Adipose tissue (tissue), 3 donors: Measurements from ENCODE around the gene SOCS7. TPM values are rescaled to one million over a fixed set of nuclear protein-coding genes. Genes with fewer than 3 reads are reported as not detected.

ENCODE experiments used
- H3K27ac ChIP-seq: one replicate; pipeline ENCODE4 v1.5.1; 2013; ENCODE audit warnings: low read depth, low read length
- WGBS, 3 donors: extraction: QIAGEN DNeasy Blood & Tissue Kit; methylation state at CpG; one replicate each; pipeline ENCODE4 v1.1.7; 2013; 5-methylcytosine and 5-hydroxymethylcytosine counted together
- polyA plus RNA-seq, 3 donors: library from polyadenylated mRNA; stranded (reverse); fragments of 200-250 nt; gene quantifications; one replicate each; pipeline ENCODE4 v1.2.3, GENCODE V29; 2013
- donor health status: healthy with polysubstance abuse.
- donor health status: Bipolar disorder and iron deficiency.
- donor health status: healthy.

Gene SOCS7
- polyA plus RNA-seq, 3 donors, result 4.9 to 9.7 (median 6.3) TPM

- no peak overlapping the region for H3K27ac ChIP-seq
- 34 to 47% (median 45%) methylated on average over 11 to 12 of the region's 12 CpGs for WGBS, 3 donors
Observed at GRCh38 chr17:38333635-38334295, 17.9 kb upstream of the SOCS7 start.

DNA sequence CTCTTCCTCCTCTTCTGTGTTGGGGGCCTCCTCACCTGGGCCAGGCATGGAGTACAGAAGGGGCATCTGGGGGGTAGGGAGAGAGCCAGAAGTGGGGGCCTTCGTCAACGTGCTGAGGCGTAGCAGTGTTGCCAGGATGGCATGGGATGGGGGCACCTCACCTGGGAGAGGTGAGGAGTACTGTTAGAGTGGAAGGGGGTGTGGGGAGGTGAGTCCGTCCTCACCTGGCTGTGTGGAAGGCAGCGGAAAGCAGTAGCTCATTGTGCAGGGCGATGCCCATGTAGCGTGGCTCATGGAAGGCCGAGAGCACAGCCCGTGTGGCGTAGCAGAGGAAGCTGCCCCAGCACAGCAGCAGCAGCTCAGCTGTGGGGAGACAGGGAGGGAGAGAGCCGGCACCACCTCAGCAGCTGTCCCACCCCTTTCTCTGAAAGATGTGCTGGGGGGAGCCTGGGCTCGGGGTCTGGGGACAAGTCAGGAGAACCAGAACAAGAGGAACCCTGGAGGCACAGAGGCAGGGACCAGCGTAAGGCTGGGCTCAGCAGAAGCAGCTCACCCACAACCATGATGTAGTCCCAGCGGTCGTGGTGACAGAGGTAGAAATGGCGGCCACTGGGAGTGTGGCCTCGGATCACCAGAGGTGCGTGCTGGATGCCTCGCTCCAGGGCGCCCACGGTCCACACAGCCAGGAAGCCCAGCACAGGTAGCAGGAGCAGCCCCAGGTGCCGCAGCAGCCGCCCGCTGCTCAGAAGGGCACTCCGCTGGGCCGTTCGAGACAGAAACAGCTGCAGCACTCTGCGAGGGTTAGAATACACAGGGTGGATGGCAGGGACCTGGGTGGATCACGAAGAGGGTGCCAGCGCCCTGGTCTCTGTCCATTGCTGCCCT is 16.9 kb upstream of the SOCS7 start:
- 85 to 91% (median 87%) methylated on average over 29 to 30 of the region's 30 CpGs for WGBS, 3 donors
- H3K27ac ChIP-seq, result no peak overlapping the region

- 87 to 95% (median 94%) methylated on average over 11 of the region's 11 CpGs for WGBS, 3 donors
- H3K27ac ChIP-seq, result no peak overlapping the region
Observed at GRCh38 chr17:38336838-38337237, 14.8 kb upstream of the SOCS7 start.

DNA sequence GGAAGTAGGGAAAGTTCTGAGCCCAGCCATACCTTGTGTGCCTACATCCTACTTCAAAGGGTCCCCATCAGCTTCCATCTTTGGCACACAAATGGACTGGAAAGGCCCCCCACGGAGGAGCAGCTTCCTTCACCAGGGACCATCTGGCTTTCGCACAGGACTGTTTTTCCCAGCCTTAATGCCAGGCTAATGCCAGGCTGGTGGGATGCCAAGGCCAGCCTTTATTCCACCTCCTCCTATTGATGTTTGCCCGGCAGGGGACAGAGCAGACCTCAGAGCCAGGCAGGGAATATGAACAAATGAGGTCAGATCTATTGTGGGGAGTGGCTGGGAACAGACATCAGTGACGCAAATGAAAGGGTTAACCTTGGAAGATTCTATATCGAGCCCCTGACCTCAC is 13.6 kb upstream of the SOCS7 start:
- no peak overlapping the region for H3K27ac ChIP-seq
- whole genome bisulfite sequencing, 3 donors, result 62 to 77% (median 74%) methylated on average over 5 of the region's 5 CpGs

GRCh38 chr17:38338535-38338934 is 13.1 kb upstream of the SOCS7 start:
- no peak overlapping the region for H3K27ac ChIP-seq
- WGBS, 3 donors, result 91 to 93% (median 92%) methylated on average over 4 of the region's 4 CpGs

DNA sequence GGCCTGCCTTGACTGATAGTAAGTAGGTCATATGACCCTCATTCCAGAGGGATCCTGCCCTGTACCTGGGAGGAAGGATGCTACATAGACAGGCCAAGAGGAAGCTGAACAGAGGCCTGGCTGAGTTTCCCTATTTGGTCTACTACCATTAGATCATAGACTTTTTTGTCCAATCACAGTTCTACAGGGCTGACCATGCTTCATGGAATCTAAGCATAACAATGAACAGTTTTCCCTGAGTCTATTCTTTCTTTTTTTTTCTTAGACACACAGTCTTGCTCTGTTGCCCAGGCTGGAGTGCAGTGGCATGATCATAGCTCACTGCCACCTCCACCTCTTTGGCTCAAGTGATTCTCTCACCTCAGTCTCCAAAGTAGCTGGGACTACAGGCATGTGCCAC is 11.8 kb upstream of the SOCS7 start:
- H3K27ac ChIP-seq, result no peak overlapping the region

DNA sequence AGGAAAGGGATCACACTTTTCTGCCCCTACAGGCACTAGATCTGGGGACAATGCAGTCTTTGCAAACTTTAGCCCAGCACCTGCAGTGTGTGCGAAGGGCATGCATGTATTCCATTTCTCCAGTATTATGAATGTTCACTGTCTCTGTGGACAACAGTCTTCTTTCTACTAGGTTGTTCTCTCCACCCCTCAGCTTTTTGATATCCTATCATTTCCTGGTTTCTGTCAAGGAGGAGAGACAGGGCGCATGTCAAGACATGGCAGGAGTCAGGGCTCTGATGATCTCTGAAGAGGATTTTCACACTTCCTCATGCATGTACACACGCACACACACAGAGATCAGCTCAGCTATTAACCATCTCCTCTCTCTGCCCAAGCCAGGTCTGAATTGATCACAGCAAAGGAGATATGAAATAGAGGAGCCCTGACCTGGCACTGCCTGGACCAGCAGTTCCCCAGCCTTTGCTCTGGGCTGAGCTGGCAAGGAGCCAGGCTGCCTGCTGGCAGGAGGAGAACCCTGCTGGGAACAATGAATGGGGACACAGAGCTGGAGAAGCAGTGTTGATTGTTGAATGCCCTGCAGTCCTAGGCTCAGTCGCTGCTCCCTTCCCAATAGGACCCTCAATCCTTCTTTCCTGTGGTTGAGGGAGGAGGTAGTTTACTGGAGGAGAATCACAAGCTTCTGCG is 10.5 kb upstream of the SOCS7 start:
- WGBS, 3 donors, result 57 to 71% (median 65%) methylated on average over 5 of the region's 5 CpGs

GRCh38 chr17:38342886-38343607 is 8.6 kb upstream of the SOCS7 start:
- H3K27ac ChIP-seq, result no peak overlapping the region
- 82 to 89% (median 88%) methylated on average over 18 of the region's 18 CpGs for WGBS, 3 donors

More for the DNA sequence above, 10.5 kb upstream of the SOCS7 start:
- H3K27ac ChIP-seq, result no peak overlapping the region

- 76 to 90% (median 77%) methylated on average over 17 to 18 of the region's 18 CpGs for WGBS, 3 donors
Observed at GRCh38 chr17:38343608-38344419, 7.8 kb upstream of the SOCS7 start, which contains the start of gene GPR179. TSS of gene GPR179 (minus strand) at chr17:38343956. CDS start at chr17:38343789, 167 bp downstream.

DNA sequence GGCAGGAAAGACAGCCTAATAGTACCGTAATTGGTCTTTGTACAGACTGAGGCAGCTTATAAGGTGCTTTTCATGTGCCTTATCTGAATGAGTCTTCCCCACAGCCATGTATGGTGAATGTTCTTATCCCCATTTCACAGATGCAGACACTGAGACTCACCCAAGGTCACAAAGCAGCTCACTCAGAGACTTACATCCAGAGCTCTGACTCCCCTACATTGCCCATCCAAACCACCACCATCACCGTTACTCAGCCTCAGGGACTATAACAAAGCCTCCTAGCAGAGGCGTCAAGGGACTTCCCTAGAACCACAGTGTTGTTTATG is 7.3 kb upstream of the SOCS7 start:
- H3K27ac ChIP-seq, result no peak overlapping the region
- WGBS, 3 donors, result 80 to 84% (median 82%) methylated on average over 3 of the region's 3 CpGs

More at GRCh38 chr17:38343608-38344419, 7.8 kb upstream of the SOCS7 start, which contains the start of gene GPR179:
- H3K27ac ChIP-seq, result no peak within 1 kb of the TSS

- 93 to 95% (median 94%) methylated on average over 7 of the region's 7 CpGs for WGBS, 3 donors
- H3K27ac ChIP-seq, result no peak overlapping the region
Observed at GRCh38 chr17:38345743-38346142, 5.9 kb upstream of the SOCS7 start.

DNA sequence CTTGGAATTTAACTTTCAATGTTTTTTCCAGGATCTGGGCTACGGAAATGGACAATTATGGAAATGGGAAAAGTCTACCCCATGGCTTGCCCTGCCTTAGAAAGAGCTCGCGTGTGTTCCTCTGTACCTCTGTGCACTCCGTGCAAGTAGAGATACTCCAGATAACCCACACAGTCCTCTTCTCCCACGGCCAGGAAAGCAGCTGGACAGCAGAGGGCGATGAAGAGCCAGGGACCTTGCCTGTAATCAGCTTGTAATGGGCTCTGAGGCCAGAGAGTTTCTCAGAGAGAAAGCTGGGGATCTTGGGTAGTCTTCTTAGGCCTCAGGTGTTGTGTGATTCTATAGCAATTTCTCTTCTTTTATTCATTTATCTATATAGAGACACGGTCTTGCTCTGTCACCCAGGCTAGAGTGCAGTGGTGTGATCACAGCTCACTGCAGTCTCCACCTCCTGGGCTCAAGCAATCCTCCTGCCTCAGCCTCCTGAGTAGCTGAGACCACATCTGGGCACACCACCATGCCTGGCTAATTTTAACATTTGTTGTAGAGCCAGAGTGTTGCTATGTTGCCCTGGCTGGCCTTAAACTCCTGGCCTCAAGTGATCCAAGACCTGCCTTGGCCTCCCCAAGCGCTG is 2.4 kb upstream of the SOCS7 start:
- H3K27ac ChIP-seq, result no peak overlapping the region

DNA sequence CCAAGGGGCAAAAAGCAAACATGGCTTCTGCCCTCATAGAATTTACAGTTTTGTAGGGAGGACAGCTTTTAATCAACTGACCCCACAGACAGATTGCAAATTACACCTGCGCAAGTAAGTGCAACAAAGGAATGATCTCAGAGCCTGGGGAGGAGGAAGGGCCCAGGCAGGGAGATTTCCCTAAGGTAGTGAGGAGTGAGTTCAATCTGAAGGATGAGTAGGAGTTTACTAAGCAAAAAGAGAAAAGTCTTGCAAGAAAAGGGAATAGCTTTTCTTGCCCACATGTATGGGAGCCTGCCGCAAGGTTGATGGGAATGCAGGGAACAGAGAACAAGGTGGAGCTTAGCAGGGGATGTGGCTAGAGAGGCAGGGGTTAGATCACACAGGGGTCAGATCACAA is 1.6 kb upstream of the SOCS7 start:
- WGBS, 3 donors, result 92 to 99% (median 98%) methylated on average over 2 of the region's 2 CpGs
- no peak overlapping the region for H3K27ac ChIP-seq

More for the DNA sequence above, 2.4 kb upstream of the SOCS7 start:
- 14% methylated on average over 8 of the region's 8 CpGs for WGBS, 3 donors

GRCh38 chr17:38352245-38353085 is 821 bp downstream of the SOCS7 start:
- WGBS, 3 donors, result 0 to 1% (median 1%) methylated on average over 47 to 72 of the region's 72 CpGs
- H3K27ac ChIP-seq, result no peak overlapping the region

GRCh38 chr17:38353086-38353604 is 1.5 kb downstream of the SOCS7 start:
- 10 to 25% (median 23%) methylated on average over 8 of the region's 8 CpGs for WGBS, 3 donors
- H3K27ac ChIP-seq, result no peak overlapping the region

DNA sequence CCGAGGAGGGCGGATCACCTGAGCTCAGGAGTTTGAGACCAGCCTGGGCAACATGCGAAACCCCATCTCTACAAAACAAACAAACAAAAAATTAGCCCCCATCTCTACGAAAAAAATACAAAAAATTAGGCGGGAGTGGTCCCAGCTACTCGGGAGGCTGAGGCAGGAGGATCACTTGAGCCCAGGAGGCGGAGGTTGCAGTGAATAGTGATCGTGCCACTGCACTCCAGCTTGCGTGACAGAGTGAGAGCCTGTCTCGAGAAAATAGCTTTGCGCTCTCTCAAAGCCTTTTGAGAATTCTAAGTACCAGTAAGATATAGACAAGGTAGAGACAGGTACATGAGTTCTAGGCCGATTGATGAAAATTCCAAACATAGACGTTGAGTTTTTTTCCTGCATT is 2.0 kb downstream of the SOCS7 start:
- 73 to 88% (median 84%) methylated on average over 13 of the region's 13 CpGs for WGBS, 3 donors
- H3K27ac ChIP-seq, result no peak overlapping the region
